GM18873 (cell line): ENCODE data around the gene NINJ2.
"Not testable (repeated sequence)": the region's sequence is repeated elsewhere in the genome, so short reads cannot be mapped to it uniquely, and the experiment has no call there.

ENCODE experiments used
- ATAC-seq: cut with Tn5 transposase; IDR thresholded peaks from one replicate; pipeline ENCODE4 v1.9.1; 2021; ENCODE audit warnings: mild to moderate bottlenecking, moderate library complexity, moderate number of reproducible peaks; ENCODE audit not compliant: unreplicated experiment, low FRiP score

The NINJ2 gene

DNA sequence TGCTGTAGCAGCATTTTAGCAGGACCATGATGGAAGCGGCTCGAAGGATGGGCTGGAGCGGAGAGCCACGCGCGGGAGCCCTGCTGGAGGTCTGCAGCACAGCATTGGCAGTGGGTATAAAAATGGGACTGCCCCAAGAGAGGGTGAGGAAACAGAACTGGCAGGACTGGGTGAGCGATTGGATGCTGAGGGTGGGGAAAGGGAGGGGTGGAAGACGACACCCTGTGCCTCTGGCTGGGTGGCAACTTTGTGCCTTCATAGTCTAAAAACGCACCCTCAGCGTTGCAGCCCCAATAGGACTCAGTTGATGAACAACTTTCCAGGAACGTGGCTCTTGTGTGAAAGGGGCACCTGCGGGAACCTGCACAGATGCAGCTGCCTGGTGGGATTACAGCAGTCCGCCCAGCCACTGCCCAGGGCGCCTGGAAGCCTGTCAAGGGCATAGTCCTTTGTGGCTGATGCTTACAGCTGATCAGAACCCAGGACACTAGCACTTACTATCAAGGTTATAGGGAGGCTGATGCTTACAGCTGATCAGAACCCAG, 73.0 kb downstream of the NINJ2 start:
- no peak for ATAC-seq

DNA sequence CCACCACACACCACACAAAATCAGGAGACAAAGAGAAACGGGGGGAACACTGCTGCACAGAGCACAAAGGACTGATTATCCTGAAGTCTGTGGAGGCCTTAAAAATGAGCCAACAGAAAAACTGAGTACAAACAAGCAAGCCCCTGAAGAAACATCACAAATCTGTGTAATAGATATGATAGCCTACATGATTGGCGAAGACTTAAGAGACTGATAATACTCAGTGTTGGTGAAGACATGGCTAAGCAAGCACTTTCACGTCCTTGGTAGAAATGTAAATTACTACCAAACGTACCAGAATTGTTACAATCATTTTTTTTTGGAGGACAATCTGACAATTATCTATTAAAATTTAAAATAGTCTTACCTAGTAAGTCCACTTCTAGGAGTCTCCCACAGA, 74.6 kb downstream of the NINJ2 start:
- no peak for ATAC-seq

DNA sequence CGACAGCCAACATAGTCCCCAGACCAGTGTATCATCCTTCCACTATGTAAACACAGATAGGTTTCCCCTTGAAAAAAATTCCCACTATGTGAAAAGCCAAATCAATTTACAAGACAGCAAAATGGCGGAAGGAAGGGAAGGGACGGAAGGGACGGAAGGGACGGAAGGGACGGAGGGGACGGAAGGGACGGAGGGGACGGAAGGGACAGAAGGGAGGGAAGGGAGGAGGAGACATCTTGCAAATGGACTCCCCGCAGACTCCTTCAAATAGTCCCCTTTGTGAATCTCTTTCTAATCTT, 75.3 kb downstream of the NINJ2 start:
- ATAC-seq = no peak

DNA sequence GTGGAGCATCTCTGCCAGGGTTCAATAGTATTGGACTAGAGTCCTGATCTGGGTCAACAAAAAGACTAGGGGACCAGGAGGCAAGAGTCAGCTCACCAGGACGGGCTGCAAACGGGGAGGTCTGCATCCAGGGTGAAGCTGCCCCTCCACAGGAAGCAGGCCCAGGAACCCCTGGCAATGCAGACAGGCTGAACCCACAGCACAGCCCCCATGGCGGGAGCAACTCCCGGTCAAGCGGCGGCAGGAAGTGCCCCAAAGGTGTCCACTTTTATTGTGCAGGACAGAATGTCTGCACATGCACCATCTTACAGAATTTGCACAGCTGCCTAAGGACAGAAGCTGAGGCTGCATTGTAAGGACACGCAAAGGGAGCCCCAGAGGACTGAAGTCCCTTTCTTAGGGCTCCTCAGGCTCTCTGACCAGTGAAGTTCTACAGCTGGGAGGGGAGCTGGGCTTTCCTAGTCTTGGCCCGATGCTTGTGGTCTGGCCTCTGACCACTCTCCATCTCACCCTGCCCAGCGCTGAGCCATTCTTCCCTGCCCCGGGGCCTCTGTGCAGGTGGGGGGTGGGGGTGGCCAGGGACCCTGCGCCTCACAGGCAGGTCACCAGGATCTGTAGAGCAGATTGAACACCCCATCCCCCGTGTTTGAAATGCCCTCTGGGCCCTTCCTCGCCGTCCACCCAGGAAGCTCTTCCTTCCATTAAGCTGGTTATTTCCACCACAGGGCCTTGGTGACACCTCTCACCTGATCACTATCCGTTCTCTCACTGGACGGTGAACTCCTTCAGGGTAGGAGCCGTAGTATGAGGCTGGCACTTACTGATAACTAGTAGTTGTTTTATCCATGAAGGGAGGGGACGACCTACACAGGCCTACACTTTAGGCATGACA, 75.9 kb downstream of the NINJ2 start:
- no peak for ATAC-seq

DNA sequence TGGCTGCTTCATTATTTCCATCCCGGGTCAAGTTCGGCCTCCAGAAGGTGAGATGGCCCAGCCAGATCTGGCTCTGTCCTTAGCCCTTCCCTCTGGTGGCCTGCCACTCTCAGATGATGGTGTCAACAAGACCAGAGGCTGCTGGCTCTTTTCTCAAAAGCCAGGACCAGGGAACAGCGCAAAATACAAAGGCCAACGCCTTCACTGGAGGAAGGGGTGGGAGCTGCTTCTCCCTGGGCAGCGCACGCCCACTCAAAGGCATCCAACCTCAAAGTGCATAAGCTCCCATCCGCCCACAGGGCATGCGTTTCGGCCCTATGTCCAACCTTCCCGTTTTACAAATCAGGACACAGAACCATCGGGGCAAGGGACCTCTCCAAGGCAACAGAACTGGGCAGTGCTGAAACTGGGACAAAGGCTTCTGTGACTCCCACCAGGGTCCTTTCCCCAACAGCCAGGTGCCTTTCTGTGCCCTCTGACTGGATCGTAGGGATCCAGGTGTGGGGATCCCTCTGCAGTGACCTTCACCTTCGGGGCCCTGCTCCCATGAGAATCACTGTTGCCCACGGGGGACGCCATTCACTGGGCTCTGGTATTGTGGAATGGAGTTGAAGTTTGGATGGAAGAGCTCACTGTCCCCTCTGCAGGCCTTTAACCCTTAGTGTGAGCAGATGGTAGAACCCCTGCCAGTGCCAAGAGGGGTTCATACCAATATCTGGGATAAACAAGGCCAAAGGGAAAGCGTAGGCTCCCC, 76.8 kb downstream of the NINJ2 start:
- no peak for ATAC-seq

DNA sequence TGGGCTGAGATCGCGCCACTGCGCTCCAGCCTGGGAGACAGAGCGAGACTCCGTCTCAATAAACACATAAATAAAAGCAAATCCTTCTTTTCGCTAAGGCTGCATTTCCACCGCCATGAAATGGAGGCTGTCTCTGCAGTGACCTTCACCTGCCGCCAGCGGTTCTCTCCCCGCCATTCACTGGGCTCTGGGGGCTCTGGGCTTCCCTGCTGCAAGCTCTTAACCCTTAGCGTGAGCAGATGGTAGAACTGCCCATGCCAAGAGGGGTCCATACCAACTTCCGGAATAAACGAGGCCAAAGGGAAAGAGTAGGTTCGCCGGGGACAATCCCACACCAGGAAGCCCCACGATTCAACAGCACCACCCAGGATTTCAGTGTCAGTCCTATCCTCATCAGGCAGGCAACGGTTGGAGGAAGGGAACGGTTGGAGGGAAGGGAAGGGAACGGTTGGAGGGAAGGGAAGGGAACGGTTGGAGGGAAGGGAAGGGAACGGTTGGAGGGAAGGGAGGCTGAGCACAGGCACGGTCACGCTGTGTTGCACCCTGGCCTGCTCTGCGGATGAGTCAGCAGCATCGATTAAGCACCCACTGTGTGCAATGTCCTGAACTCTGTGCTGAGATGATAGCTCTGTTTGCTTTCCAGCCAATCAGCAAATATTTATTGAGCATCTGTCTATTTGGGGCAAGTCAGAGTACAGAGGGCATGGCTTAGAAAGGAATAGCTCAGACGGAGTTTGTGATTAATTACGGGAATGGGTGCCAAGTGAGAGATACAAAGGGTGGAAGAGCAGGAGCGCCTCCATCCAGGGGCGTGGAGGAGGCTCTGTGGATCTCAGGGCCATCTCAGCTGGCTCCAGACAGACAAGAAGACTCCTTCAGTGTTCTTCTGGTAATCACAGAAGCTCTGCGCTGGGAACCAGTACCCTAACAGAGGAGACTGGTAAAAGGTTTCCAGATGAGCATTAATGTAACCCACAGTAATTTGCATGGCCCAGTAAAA, 77.9 kb downstream of the NINJ2 start:
- no peak for ATAC-seq

DNA sequence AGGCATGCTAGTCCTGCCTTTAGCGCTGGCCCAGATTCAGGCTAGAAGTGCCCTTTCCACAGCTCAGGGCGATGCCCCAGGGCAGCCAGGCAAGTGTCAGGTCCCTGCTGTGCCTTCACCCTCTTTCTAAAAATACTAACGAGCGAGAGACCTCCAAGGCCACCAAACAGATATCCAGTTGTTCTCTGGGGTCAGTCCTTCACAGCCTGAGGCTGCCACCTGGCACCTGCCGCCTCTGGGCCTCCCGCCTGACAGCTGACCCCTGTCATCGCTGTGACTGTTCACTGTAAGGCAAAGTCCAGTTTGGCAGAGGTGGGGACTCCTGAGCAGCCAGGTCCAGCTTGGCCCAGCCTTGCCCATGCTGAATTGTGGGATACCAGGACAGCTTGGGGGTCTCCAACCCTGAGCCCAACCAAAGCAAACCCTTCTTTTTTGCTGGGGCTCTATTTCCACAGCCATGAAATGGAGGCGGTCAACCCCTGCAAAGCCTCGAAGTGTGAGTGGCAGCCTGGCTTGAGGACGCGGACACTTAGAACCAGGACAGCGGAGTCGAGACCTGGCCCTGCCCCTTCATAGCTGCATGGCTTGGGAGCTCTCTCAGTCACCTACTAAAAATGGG, 79.9 kb downstream of the NINJ2 start:
- no peak for ATAC-seq

DNA sequence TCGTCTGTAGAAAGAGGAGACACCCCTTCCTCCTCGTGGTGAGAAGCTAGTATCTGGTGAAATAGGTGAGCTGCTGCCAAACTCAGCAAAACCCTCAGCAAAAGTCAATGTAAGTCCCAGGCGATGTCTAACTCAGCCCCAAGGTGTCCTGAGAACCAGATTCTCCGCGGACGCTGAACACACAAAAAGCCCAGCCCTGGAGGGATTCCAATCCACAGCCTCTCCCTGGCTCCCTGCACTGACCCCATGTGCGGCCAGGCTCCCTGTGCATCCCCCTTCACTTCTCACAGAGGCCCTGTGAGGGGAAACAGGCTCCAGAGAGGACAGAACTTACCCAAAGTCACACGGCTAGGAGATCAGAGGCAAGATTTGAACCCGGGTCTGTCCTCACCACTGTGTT, 81.5 kb downstream of the NINJ2 start:
- ATAC-seq = no peak

DNA sequence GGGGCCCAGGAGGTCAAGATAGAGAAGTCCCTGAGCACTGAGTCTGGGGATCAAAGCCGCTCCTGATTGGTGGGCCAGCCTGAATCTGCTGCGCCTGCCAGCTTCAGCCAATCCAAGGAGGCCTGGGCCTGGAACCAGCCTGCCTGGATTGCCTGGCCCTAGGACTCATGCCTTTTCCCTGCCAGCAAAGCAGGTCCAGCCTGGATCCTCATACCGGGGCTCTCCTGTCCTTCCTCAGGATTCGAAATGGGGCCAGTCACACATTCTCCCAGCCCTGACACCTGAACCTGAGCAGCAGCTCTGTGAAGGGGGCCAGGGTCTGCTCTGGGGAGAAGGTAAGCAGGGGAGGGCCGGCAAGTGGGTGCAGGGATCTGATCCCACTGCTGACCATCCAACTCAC, 81.9 kb downstream of the NINJ2 start:
- no peak for ATAC-seq

DNA sequence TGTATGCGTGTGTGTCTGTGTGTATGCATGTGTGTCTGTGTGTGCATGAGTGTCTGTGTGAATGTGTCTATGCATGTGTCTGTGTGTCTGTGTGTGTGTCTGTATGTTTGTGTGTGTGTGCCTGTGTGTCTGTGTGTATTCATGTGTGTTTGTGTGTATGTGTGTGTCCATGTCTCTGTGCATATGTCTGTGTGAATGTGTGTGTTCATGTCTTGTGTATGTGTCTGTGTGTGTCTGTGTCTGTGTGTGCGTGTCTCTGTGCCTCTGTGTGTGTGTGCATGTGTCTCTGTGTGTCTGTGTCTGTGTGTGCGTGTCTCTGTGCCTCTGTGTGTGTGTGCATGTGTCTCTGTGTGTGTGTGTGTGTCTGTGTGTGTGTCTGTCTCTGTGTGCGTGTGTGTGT, 82.4 kb downstream of the NINJ2 start:
- ATAC-seq = no peak

DNA sequence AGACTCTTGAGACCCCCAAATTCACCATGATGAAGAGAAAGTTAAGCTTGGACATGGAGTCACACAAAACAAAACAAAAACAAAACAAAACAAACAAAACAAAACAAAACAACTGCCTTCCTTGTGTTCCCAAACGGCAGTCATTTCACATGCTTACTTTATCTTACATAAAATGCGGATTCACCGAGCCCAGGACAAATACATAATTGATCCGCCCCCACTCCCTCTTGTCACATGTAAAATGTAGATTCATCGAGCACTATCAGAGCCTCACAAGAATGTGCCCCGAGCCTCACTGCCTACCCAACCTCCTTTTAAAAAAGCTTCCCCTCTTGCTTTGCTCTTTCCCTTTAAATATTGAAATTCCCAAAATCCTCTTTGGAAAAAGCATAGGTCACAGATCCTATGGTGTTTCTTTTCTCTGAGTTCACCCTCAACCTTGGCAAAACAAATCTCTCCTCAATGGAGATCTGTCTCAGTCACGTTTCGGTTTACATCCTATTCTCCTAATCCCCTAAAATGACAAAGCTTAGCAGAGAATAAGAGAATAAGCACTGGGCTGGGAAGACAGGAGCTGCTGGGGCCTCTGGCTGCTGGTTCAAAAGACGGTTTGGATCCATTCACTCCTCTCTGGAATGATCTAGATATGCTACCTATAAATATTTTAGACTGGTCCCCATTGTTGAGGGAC, 83.7 kb downstream of the NINJ2 start:
- ATAC-seq = no peak

DNA sequence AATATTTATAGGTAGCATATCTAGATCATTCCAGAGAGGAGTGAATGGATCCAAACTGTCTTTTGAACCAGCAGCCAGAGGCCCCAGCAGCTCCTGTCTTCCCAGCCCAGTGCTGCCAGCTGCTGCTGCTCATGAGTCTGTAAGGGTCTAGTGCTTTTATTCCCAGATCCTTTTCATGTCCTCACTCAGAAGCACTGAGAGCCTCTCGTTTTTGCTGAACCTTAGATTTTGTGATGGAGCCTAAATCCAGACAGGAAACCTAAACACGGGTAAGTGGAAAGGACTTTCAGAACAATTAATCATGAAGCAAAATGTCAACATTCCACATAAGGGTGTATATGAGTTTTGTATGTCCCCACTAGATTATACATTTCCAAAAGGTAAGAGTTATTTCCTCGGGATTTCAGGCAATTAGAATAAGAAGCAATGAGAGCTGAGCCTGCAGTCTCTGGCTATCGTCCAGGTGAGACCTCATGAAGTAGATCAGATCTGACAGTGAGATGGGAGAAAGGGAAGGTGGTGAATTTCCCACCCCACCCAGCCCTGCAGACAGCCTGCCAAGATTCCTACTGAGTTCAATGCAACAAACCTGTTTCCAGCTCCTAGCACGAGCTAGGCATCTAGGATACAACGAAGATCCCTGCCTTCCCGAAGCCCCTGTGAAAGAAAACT, 84.4 kb downstream of the NINJ2 start:
- no peak for ATAC-seq

DNA sequence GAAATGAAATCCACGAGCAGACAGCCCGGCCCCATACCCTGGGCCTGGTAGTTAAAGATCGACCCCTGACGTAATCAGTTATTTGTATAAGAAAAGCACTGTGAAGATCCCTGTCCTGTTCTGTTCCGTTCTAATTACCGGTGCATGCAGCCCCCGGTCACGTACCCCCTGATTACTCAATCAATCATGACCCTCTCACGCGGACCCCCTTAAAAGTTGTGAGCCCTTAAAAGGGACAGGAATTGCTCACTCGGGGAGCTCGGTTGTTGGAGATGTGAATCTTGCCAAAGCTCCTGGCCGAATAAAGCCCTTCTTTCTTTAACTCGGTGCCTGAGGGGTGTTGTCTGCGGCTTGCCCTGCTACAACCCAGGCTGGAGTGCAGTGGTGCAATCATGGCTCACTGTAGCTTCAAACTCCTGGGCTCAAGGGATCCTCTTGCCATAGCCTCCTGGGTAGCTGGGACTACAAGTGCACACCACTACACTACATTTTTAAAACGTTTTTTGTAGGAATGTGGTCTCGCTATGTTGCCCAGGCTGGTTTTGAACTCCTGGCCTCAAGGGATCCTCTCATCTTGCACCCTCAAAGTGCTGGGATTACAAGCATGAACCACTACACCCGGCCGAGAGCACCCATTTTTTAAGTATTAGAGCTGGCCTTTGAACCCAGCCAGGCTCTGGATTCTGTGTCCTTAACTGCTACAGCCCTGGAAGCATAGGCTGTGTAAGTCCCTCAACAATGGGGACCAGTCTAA, 85.1 kb downstream of the NINJ2 start:
- not testable (repeated sequence) for ATAC-seq

DNA sequence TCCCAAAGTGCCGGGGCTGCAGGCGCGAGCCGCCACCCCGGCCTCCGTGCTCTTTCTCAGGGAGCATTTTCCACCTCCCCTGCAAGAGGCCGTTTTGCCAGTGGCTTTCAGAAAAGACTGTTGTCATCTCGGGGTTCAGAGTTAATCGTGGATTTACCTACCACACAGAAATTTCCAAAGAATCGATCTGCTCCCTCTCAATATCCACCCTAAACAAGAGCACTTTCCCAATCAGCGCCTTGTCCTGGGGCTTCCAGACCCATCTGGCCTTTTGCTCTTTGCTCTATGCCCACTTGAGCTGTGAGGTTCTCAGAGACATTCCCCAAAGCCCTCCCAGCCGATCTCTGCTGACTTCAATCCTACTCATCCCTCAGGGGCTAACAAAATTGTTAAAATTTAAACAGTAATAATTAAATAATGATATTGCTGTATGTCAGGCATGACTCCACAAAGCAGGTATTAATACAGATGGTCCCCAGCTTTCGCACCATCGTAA, 86.6 kb downstream of the NINJ2 start:
- no peak for ATAC-seq

DNA sequence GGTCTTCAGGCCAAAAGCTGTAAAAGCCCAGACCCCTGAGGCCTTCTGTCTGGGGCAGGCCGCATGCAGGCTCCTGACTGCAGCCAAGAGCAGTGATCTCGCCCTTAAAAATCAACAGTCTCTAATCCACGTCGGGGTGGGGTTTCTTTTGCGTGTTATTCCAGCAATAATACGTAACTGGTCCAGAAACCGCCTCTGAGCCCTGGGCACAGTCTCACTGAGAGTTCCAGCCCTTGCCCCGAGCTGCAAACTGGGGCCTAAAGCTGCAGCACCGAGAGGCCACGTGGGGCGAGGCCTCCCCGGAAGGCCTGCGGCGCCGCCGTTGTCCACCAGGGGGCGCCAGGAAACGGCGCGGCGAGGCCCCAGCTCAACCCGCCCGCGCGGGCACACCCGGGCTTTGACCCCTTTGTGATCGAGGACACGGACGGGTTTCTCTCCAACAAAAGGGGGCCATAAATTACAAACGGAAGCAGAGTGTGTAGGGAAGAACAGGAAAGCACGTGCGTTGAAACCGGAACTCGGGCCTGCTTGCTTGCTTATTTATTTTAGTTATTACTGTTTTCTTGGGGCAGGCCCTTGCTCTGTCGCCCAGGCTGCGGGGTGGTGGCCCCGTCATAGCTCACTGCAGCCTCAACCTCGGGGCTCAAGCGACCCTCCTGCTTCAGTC, 87.2 kb downstream of the NINJ2 start:
- ATAC-seq = no peak

DNA sequence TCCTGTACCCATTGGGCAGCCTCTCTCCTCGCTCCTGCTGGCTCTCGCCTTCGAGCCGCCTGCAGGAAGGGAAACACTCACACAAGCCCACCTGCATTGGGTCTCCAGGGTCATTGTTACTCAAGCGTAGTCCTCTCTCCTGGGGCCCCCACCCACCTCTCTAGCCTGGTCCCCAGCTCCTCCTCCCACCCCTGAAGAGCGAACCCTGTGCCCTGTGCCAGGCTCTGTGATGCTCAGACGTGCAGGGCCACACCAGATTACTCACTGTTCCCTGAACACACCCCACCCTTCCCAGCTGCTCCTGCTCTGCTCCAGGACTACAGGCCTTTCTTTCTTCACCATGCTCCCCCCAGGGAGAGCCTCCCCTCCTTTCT, 88.1 kb downstream of the NINJ2 start:
- ATAC-seq = no peak

DNA sequence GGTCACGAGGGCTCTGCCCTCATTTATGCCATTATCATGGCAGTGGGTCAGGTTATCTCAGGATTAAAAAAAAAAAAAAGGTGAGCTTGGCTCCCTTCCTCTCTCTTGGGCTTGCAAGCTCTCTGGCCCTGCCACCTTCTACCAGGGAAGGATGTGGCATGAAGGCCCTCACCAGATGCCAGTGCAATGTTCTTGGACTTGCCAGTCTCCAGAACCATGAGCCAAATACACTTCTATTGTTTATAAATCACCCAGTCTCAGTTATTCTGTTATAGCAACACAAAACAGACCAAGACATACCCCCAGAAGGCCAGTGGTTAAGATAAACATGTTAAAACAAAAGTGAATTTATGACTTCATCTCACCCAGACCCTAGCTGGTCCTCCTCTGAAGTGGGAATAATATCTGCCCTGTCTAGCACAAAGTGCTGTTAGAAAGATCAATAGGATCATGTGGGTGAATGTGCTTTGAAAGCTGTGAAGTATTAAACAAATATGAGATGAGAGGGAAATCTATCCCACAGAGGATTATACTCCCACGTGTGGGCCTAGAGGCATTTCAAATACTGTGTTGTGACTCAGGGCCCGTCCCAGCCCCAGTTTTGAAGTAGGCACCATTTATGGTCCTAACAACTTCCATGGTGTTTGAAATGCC, 88.6 kb downstream of the NINJ2 start:
- ATAC-seq = no peak
